Gastroesophageal sphincter (tissue), 4 donors: ENCODE results near the gene EFNA4. TPM values are rescaled to one million over a fixed set of nuclear protein-coding genes. Genes with fewer than 3 reads are reported as not detected.
A peak's percentile ranks its signal among the peaks of the same experiment; 100 is the strongest.

ENCODE experiments used
- ATAC-seq: fragments of 150-250 bp; one replicate; pipeline ENCODE4 v1.9.1; 2016; ENCODE audit warnings: mild to moderate bottlenecking, moderate library complexity
- H3K27ac ChIP-seq, 4 donors: fragments of 200-600 bp; sonication (generic) in 3 of 4; 1 replicate in 3 of 4; 2 replicates in 1 of 4; pipeline ENCODE4 v1.5.1; 2016 to 2019
- H3K27me3 ChIP-seq: fragments of 200-600 bp; sonication (generic); one replicate; pipeline ENCODE4 v1.5.1; 2019
- H3K36me3 ChIP-seq, 2 donors: fragments of 200-600 bp; sonication (generic); one replicate each; pipeline ENCODE4 v1.5.1; 2019; ENCODE audit warnings: control low read depth in 1 of 2
- H3K4me1 ChIP-seq, 3 donors: fragments of 200-600 bp; sonication (generic); 1 replicate in 2 of 3; 2 replicates in 1 of 3; pipeline ENCODE4 v1.5.1; 2016 to 2019; ENCODE audit warnings: control low read depth in 2 of 3
- H3K4me3 ChIP-seq, 2 donors: fragments of 200-600 bp; sonication (generic); one replicate each; pipeline ENCODE4 v1.5.1; 2019; ENCODE audit warnings: mild to moderate bottlenecking in 1 of 2, moderate library complexity in 1 of 2
- H3K9me3 ChIP-seq, 3 donors: fragments of 200-600 bp; sonication (generic); one replicate each; pipeline ENCODE4 v1.5.1; 2017 to 2019; ENCODE audit warnings: control low read depth in 2 of 3
- EP300 ChIP-seq: sonication (generic); formaldehyde crosslinking; IDR thresholded peaks from one replicate; pipeline ENCODE4 v1.6.1; 2017; ENCODE audit warnings: antibody characterized with exemption, mild to moderate bottlenecking
- POLR2A ChIP-seq, 2 donors: fragments of 450-650 bp; IDR thresholded peaks; one replicate each; pipeline ENCODE4 v1.6.1; 2017; ENCODE audit warnings: antibody characterized with exemption in 2 of 2, mild to moderate bottlenecking in 2 of 2, moderate library complexity in 1 of 2
- POLR2AphosphoS5 ChIP-seq: sonication (generic); formaldehyde crosslinking; IDR thresholded peaks from one replicate; pipeline ENCODE4 v1.6.1; 2017; ENCODE audit warnings: antibody characterized with exemption
- WGBS, 2 donors: methylation state at CpG; one replicate each; pipeline ENCODE4 v1.1.5; 2018; ENCODE audit warnings: low coverage in 1 of 2; 5-methylcytosine and 5-hydroxymethylcytosine counted together
- total RNA-seq, 4 donors: library from RNA; depleted of rRNA; stranded (reverse); fragments of >200 nt; gene quantifications; one replicate each; pipeline ENCODE4 v1.1.0, GENCODE V29; 2016
- TF ChIP-seq, protein P1 (sequence below), 4 experiments: fragments of 200-600 bp in 2 of 4; fragments of 450-650 bp in 2 of 4; sonication (generic) in 1 of 4; IDR thresholded peaks; one replicate each; pipeline ENCODE4 v1.5.1; 2017 to 2019; ENCODE audit warnings: antibody characterized with exemption in 4 of 4, mild to moderate bottlenecking in 2 of 4, moderate library complexity in 2 of 4

Gene EFNA4
- total RNA-seq, 4 donors from 2014 or later = 0.81 to 5.8 (median 2.3) TPM

DNA sequence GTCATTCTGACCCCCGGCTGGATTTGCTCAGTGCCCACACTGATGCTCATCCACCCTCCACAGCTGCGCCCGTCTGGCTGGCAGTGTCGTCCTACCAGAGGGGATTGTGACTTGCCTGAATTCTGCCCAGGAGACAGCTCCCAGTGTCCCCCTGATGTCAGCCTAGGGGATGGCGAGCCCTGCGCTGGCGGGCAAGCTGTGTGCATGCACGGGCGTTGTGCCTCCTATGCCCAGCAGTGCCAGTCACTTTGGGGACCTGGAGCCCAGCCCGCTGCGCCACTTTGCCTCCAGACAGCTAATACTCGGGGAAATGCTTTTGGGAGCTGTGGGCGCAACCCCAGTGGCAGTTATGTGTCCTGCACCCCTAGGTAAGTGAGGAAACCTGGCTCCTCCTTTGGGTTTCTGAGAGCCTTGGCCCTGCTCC, 5.7 kb upstream of the EFNA4 start:
- Histone ChIP-seq H3K4me3 (no peak overlapping the region), H3K27ac (no peak overlapping the region), H3K36me3 (peaks cover 0 to 87% of the 10 kb centered on the region in 2 donors), H3K9me3 (no peaks in the 10 kb centered on the region), H3K4me1 (peaks cover 0 to 40% (median 23%) of the 10 kb centered on the region in 3 donors), H3K27me3 (no peaks in the 10 kb centered on the region)
- no peak for ATAC-seq
- no peak for TF ChIP-seq POLR2AphosphoS5
- TF ChIP-seq, protein P1, sequence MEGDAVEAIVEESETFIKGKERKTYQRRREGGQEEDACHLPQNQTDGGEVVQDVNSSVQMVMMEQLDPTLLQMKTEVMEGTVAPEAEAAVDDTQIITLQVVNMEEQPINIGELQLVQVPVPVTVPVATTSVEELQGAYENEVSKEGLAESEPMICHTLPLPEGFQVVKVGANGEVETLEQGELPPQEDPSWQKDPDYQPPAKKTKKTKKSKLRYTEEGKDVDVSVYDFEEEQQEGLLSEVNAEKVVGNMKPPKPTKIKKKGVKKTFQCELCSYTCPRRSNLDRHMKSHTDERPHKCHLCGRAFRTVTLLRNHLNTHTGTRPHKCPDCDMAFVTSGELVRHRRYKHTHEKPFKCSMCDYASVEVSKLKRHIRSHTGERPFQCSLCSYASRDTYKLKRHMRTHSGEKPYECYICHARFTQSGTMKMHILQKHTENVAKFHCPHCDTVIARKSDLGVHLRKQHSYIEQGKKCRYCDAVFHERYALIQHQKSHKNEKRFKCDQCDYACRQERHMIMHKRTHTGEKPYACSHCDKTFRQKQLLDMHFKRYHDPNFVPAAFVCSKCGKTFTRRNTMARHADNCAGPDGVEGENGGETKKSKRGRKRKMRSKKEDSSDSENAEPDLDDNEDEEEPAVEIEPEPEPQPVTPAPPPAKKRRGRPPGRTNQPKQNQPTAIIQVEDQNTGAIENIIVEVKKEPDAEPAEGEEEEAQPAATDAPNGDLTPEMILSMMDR (IDR thresholded peaks at IDR 0.05) = peak in 1 of 4 experiments; percentile 6
- TF ChIP-seq EP300 = no peak
- no CpG with 5 or more reads among the region's 13 CpGs for WGBS, 2 donors

DNA sequence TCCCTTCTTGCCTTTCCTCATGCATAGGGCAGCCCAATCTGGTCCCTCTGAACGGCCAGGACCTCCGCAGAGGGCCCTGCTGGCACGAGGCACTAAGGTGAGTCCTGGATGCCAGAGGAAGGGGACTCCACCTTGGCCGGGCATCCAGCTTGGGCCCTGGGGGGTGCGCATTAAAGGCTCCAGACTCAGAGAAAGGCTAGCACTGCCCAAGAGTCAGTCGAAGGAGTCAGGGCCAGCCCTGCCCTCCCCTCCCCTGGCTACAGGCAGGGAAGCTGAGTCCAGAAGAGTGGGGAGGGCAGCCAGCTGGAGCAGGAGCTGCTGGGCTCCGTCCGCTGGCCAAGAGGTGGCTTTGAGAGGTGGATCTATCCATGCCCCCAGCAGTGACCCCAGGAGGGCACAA, 2.8 kb upstream of the EFNA4 start:
- Histone ChIP-seq H3K27ac (no peak overlapping the region), H3K27me3 (no peaks in the 10 kb centered on the region), H3K4me3 (no peak overlapping the region), H3K9me3 (no peaks in the 10 kb centered on the region), H3K4me1 (peaks cover 0 to 47% (median 23%) of the 10 kb centered on the region in 3 donors), H3K36me3 (peaks cover 0 to 64% of the 10 kb centered on the region in 2 donors)
- TF ChIP-seq POLR2A (IDR thresholded peaks at IDR 0.05) = no peak
- no peak for TF ChIP-seq EP300
- TF ChIP-seq, protein P1 (IDR thresholded peaks at IDR 0.05) = no peak
- WGBS, 2 donors = no CpG with 5 or more reads among the region's 8 CpGs
- ATAC-seq = no peak

DNA sequence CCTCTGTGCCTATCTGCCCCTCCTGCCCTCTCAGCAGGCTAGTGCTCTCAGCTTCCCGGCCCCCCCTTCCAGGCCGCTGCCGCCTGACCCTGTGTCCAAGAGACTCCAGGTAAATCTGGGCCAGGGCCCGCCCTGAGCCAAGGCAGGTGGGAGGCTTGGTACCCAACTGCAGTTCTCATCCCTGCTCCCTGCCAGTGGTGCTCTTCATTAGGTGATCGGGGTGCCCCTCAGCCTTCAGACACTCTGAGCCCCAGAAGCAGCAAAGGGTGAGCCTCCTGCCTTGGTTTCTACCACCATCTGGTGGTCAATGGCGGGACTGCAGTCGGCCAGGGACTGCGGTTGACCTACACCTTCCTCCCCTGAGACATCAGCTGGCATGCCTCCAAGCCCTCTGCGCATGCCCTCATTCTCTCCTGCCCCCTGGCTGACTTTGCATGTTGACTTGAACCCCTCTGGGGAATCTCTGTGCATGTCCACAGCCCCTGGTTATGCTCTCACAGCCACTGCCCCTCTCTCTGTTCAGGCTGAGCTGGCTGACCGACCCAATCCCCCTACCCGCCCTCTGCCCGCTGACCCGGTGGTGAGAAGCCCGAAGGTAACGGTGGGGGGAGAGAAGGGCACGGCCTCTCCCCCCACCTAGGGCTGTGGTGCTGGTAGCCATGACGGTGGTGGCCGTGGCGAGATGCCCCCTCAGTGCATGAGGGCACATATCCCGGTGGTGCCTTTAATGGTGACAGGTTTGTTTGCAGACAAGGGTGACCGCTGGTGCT, 2.0 kb upstream of the EFNA4 start:
- WGBS, 2 donors = 58% methylated on average over 4 of the region's 21 CpGs; no CpG with 5 or more reads in 1 of the 2 donors
- Histone ChIP-seq H3K9me3 (no peaks in the 10 kb centered on the region), H3K27me3 (no peaks in the 10 kb centered on the region), H3K36me3 (peaks cover 0 to 56% of the 10 kb centered on the region in 2 donors), H3K4me3 (no peak overlapping the region), H3K4me1 (peaks cover 0 to 47% (median 23%) of the 10 kb centered on the region in 3 donors), H3K27ac (no peak overlapping the region)
- ATAC-seq = peak; percentile 46
- TF ChIP-seq POLR2AphosphoS5 (no peak), EP300 (no peak), POLR2A (IDR thresholded peaks at IDR 0.05) (no peak)
- TF ChIP-seq, protein P1 (IDR thresholded peaks at IDR 0.05) = peak in 2 of 4 experiments; percentile 97

DNA sequence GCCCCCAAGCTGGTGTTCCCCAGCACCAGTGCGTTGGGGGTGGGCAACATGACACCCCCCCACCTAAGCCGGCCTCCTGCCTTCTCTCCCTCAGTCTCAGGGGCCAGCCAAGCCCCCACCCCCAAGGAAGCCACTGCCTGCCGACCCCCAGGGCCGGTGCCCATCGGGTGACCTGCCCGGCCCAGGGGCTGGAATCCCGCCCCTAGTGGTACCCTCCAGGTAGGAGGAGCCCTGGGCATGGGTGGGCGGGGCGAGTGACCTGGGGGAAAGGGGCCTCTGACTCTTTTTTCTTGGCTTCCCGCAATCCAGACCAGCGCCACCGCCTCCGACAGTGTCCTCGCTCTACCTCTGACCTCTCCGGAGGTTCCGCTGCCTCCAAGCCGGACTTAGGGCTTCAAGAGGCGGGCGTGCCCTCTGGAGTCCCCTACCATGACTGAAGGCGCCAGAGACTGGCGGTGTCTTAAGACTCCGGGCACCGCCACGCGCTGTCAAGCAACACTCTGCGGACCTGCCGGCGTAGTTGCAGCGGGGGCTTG, 1.3 kb upstream of the EFNA4 start:
- WGBS, 2 donors = no CpG with 5 or more reads among the region's 29 CpGs
- H3K27me3 ChIP-seq = no peaks in the 10 kb centered on the region

More for the DNA sequence above, 1.3 kb upstream of the EFNA4 start:
- peaks cover 0 to 47% (median 23%) of the 10 kb centered on the region in 3 donors for H3K4me1 ChIP-seq
- ATAC-seq = no peak
- TF ChIP-seq, protein P1 (IDR thresholded peaks at IDR 0.05) = no peak
- TF ChIP-seq POLR2AphosphoS5 (no peak), EP300 (no peak)
- H3K27ac ChIP-seq = peak overlapping the region in 1 of 4 donors; percentile 85
- peak overlapping the region in 1 of 2 donors; percentile 85 for H3K4me3 ChIP-seq
- H3K9me3 ChIP-seq = no peaks in the 10 kb centered on the region
- H3K36me3 ChIP-seq = peaks cover 0 to 51% of the 10 kb centered on the region in 2 donors
